ENCODE measurements around the gene HSF2BP.

DNA sequence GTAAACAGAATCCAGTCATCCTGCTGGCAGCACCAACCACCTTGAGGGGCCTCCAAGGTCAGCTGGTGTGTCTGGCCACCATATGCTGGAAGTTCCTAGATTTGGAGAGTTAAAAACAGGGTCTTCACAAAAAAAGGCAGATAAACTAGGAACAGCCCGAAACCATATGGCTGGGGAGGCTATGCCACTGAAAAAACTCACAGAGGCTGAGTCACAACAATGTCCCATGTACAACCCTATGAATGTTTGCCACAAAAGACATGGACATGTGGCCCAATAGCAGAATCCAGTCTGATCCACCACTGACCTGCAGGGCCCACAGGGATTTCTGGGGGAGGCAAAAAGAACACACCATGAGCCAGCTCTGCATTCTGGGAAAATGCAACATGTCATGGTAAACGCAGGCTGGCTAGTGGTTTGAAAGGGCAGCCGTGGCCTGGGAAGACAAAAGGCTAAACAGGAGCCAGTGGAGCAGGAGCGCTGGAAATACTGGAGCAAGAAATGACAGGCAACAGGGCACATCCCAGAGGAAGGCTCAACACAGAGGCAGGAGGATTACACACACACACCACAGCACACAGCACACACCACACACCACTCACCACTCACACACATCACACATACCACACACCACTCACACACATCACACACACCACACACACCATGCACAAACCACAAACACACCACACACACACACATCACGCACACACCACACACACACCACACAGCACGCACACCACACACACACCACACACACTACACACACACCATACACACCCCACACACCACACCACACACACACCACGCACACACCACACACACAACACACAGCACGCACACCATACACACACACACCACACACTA, 55.4 kb downstream of the HSF2BP start:
- no peak for TF ChIP-seq POLR2A (IDR thresholded peaks at IDR 0.05)
- TF ChIP-seq, protein P1, sequence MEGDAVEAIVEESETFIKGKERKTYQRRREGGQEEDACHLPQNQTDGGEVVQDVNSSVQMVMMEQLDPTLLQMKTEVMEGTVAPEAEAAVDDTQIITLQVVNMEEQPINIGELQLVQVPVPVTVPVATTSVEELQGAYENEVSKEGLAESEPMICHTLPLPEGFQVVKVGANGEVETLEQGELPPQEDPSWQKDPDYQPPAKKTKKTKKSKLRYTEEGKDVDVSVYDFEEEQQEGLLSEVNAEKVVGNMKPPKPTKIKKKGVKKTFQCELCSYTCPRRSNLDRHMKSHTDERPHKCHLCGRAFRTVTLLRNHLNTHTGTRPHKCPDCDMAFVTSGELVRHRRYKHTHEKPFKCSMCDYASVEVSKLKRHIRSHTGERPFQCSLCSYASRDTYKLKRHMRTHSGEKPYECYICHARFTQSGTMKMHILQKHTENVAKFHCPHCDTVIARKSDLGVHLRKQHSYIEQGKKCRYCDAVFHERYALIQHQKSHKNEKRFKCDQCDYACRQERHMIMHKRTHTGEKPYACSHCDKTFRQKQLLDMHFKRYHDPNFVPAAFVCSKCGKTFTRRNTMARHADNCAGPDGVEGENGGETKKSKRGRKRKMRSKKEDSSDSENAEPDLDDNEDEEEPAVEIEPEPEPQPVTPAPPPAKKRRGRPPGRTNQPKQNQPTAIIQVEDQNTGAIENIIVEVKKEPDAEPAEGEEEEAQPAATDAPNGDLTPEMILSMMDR (IDR thresholded peaks at IDR 0.05): no peak
